ENCODE measurements around the gene CDT1.

The CDT1 gene

DNA sequence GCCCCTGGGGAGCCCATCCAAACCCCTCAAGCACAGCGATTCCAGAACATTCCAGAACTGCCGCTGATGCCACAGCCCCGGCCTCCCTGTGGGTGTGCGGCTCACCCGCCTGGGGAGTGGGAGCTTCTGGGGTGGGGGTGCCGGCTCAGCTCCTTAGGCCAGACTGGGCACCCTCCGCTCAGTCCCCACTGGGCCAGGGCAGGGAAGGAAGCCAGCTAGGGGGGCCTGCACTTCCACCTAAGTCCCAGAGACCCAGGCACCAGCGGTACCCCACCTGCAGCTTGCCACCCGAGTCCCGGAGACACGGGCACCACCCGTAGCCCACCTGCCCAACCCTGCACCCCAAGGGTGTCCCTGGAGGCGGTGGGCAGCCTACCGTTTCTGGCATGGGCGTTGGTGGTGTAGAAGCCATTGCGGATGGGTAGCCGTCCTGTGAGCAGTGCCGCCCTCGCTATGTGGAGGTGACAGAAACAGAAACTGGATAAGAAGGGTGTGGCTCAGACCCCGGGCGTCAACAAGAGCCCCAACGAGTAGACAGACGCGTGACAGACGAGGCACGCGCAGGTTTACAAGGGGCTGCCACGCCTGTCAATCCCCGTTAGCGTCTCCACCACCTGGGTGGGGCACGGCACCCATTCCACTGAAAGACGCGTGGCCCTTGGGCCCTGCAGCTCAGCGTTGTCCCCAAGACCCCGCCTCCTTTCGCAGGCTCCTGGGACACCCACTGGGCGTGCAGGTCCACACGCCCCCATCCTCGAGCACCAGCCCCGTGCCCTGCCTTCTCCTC is 38.1 kb downstream of the CDT1 start:
- no peak overlapping the region for H3K27ac ChIP-seq (ENCODE audit: low read depth, low read length, severe bottlenecking)
- WGBS, 2 experiments (ENCODE audit: insufficient coverage in 2 of 2): 92 to 95% methylated on average over 27 to 36 of the region's 40 CpGs

DNA sequence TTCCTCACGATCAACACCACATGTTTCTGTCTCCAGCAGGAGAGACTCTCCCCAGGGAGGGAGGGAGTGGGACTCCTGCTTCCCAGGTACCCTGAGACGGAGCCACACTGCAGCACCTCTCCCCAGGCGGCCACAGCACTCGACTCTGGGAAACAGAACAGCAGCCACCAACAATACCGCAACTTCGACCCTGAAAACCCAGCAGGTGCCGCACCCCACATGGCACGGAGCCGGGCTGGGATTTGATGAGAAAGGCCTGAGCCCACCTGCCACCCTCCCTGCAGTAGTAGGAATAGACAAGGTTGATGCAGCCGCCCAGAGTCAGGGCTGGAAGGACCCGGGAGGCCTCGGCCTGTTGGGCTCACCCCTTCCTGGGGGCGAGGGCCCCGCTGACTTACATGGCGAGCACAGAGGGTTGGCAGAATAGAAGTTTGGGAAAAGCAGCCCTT is 38.7 kb downstream of the CDT1 start:
- H3K4me3 ChIP-seq (ENCODE audit: extremely low read depth, insufficient read depth, low read length, poor library complexity, severe bottlenecking): no peak overlapping the region
- no peak overlapping the region for H3K27ac ChIP-seq (ENCODE audit: low read depth, low read length, severe bottlenecking)
- no peaks in the 10 kb centered on the region for H3K9me3 ChIP-seq (ENCODE audit: control insufficient read depth, low read length)
- H3K36me3 ChIP-seq (ENCODE audit: control insufficient read depth, insufficient read depth, low read length): peaks cover 22% of the 10 kb centered on the region
- 93 to 95% methylated on average over 12 to 14 of the region's 15 CpGs for WGBS, 2 experiments (ENCODE audit: insufficient coverage in 2 of 2)
- no peaks in the 10 kb centered on the region for H3K4me1 ChIP-seq (ENCODE audit: control insufficient read depth, insufficient read depth, low read length, poor library complexity, severe bottlenecking)

More for the DNA sequence above, 38.1 kb downstream of the CDT1 start:
- peaks cover 22% of the 10 kb centered on the region for H3K36me3 ChIP-seq (ENCODE audit: control insufficient read depth, insufficient read depth, low read length)
- H3K4me1 ChIP-seq (ENCODE audit: control insufficient read depth, insufficient read depth, low read length, poor library complexity, severe bottlenecking): no peaks in the 10 kb centered on the region
- H3K4me3 ChIP-seq (ENCODE audit: extremely low read depth, insufficient read depth, low read length, poor library complexity, severe bottlenecking): no peak overlapping the region
- no peaks in the 10 kb centered on the region for H3K9me3 ChIP-seq (ENCODE audit: control insufficient read depth, low read length)

DNA sequence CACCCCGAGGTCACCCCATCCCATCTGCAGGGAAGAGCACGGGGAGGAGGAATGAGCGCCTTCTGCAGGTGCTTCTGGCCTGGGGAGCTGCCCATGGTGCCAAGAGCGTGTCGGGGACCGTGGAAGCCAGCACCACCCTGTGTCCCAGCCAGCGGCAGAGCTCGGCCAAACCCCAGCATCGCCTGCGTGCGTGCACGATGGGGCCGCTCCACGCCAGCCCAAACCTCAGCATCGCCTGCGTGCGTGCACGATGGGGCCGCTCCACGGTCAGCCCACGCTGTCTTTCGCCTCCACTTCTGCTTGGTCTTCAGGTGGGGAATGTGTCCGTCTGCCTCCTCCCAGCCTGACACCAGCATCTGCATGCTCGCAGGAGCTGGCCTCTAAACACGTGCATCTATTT is 39.2 kb downstream of the CDT1 start:
- Histone ChIP-seq H3K36me3 (ENCODE audit: control insufficient read depth, insufficient read depth, low read length) (peaks cover 20% of the 10 kb centered on the region), H3K4me1 (ENCODE audit: control insufficient read depth, insufficient read depth, low read length, poor library complexity, severe bottlenecking) (no peaks in the 10 kb centered on the region), H3K4me3 (ENCODE audit: extremely low read depth, insufficient read depth, low read length, poor library complexity, severe bottlenecking) (no peak overlapping the region), H3K27ac (ENCODE audit: low read depth, low read length, severe bottlenecking) (no peak overlapping the region), H3K9me3 (ENCODE audit: control insufficient read depth, low read length) (no peaks in the 10 kb centered on the region)
- WGBS, 2 experiments (ENCODE audit: insufficient coverage in 2 of 2): 90 to 97% methylated on average over 24 to 25 of the region's 25 CpGs

DNA sequence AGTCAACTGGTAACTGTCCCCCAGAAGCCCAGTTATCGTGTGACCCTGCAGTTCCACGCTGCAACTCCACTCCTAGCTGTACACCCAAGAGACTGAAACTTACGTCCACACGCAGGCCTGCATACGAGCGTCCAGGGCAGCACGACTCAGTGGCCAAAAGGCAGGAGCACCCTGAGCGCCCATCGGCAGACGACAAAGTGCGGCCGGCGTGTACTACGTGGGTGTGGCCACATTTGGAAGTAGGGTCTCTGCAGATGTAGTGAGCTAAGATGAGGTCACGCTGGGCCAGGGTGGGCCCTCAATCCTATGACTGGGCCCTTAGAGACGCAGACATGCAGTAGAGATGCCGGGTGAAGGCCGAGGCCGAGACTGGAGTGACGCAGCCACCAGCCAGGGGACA is 39.7 kb downstream of the CDT1 start:
- Histone ChIP-seq H3K4me1 (ENCODE audit: control insufficient read depth, insufficient read depth, low read length, poor library complexity, severe bottlenecking) (no peaks in the 10 kb centered on the region), H3K9me3 (ENCODE audit: control insufficient read depth, low read length) (no peaks in the 10 kb centered on the region), H3K4me3 (ENCODE audit: extremely low read depth, insufficient read depth, low read length, poor library complexity, severe bottlenecking) (no peak overlapping the region), H3K36me3 (ENCODE audit: control insufficient read depth, insufficient read depth, low read length) (peaks cover 18% of the 10 kb centered on the region), H3K27ac (ENCODE audit: low read depth, low read length, severe bottlenecking) (no peak overlapping the region)
- 92 to 97% methylated on average over 20 of the region's 20 CpGs for WGBS, 2 experiments (ENCODE audit: insufficient coverage in 2 of 2)

DNA sequence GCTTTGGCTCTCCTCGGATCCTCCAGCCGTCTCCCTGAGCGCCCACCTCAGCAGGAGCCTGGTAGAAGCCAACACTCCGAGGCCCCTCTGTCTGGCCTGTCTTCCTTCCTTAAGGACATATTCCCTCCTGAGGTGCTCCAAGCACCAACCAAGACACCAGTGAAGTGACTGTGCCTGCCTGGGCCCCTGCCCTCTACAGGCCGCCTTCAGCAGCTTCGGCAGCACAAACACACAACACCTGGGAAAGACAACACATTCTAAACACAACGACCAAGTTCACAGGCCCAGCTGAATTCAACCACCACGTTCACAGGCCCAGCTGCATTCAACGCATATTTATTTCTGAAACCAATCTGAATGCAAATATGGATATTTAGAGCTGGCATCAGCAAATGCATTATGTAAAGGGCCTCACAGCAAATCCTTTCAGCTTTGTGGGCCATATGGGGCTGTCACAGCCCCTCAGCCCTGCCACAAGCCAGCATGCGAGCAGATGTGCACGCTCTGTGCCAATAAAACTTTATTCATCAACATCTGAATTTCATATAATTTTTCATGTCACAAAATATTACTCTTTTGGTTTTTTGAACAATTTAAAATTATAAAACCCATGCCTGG is 40.9 kb downstream of the CDT1 start:
- no peak overlapping the region for H3K27ac ChIP-seq (ENCODE audit: low read depth, low read length, severe bottlenecking)

GRCh38 chr16:88846088-88846487 is 42.5 kb downstream of the CDT1 start:
- H3K4me1 ChIP-seq (ENCODE audit: control insufficient read depth, insufficient read depth, low read length, poor library complexity, severe bottlenecking): no peaks in the 10 kb centered on the region
- H3K4me3 ChIP-seq (ENCODE audit: extremely low read depth, insufficient read depth, low read length, poor library complexity, severe bottlenecking): no peak overlapping the region
- no peaks in the 10 kb centered on the region for H3K9me3 ChIP-seq (ENCODE audit: control insufficient read depth, low read length)
- peaks cover 5% of the 10 kb centered on the region for H3K36me3 ChIP-seq (ENCODE audit: control insufficient read depth, insufficient read depth, low read length)
- no peak overlapping the region for H3K27ac ChIP-seq (ENCODE audit: low read depth, low read length, severe bottlenecking)
- WGBS, 2 experiments (ENCODE audit: insufficient coverage in 2 of 2): 95 to 98% methylated on average over 7 to 8 of the region's 9 CpGs

More for the DNA sequence above, 40.9 kb downstream of the CDT1 start:
- peaks cover 10% of the 10 kb centered on the region for H3K36me3 ChIP-seq (ENCODE audit: control insufficient read depth, insufficient read depth, low read length)
- H3K4me1 ChIP-seq (ENCODE audit: control insufficient read depth, insufficient read depth, low read length, poor library complexity, severe bottlenecking): no peaks in the 10 kb centered on the region
- H3K9me3 ChIP-seq (ENCODE audit: control insufficient read depth, low read length): no peaks in the 10 kb centered on the region
- WGBS, 2 experiments (ENCODE audit: insufficient coverage in 2 of 2): 81 to 85% methylated on average over 7 to 10 of the region's 11 CpGs
- H3K4me3 ChIP-seq (ENCODE audit: extremely low read depth, insufficient read depth, low read length, poor library complexity, severe bottlenecking): no peak overlapping the region

DNA sequence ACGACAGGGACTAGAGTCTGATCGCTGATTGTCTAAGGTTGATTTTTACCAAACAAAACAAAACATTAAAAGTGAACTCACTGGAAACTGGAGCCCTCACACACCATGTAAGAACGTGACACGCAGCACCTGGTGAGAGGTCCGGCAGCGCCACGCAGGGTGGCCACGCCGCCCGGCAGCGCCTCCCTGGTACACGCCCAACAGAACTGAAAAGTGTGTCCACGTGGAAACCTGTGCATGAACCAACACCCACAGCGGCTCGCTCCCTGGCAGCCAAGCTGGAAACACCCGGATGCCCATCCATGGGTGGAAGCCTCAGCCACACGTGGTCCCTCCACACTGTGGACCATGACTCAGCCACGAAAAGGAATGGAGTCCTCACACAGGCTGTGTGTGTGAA is 44.1 kb downstream of the CDT1 start:
- Histone ChIP-seq H3K4me1 (ENCODE audit: control insufficient read depth, insufficient read depth, low read length, poor library complexity, severe bottlenecking) (no peaks in the 10 kb centered on the region), H3K27ac (ENCODE audit: low read depth, low read length, severe bottlenecking) (no peak overlapping the region), H3K9me3 (ENCODE audit: control insufficient read depth, low read length) (no peaks in the 10 kb centered on the region), H3K36me3 (ENCODE audit: control insufficient read depth, insufficient read depth, low read length) (peaks cover 5% of the 10 kb centered on the region), H3K4me3 (ENCODE audit: extremely low read depth, insufficient read depth, low read length, poor library complexity, severe bottlenecking) (no peak overlapping the region)
- whole genome bisulfite sequencing, 2 experiments (ENCODE audit: insufficient coverage in 2 of 2): 92 to 96% methylated on average over 18 of the region's 18 CpGs

GRCh38 chr16:88848557-88848956 is 45.0 kb downstream of the CDT1 start:
- Histone ChIP-seq H3K27ac (ENCODE audit: low read depth, low read length, severe bottlenecking) (no peak overlapping the region), H3K4me1 (ENCODE audit: control insufficient read depth, insufficient read depth, low read length, poor library complexity, severe bottlenecking) (no peaks in the 10 kb centered on the region), H3K36me3 (ENCODE audit: control insufficient read depth, insufficient read depth, low read length) (peaks cover 5% of the 10 kb centered on the region), H3K9me3 (ENCODE audit: control insufficient read depth, low read length) (no peaks in the 10 kb centered on the region), H3K4me3 (ENCODE audit: extremely low read depth, insufficient read depth, low read length, poor library complexity, severe bottlenecking) (no peak overlapping the region)
- WGBS, 2 experiments (ENCODE audit: insufficient coverage in 2 of 2): 93 to 95% methylated on average over 21 of the region's 21 CpGs

DNA sequence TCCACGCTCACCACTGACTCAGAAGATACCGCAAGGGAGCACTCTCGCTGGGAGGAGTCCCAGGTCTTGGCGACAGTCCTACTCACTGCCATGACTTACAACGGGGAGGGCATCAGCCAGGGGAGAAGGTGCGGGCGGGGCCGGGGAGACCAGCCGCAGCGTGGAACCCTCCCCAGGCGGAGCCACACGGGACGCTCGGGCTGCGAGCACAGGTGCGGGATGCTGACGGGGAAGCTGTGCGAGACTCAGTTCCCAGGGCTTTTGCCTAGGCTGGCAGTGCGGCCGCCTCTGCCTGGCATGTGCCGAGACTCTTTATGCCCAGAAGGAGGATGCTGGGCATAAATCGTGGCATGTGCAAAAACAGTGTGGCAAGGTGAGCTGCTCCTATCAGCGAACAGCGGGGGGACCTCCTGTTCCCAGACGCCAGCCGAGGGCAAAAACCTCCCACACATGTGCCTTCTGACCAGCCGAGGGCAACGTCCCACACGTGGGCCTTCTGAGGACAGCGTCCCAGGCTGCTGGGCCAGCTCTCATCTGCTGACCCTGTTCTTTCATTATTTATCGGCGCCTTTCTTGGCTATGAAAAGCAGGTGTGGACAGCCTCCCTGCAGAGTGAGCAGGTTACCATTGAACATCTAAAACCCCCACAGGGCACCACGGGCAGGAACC is 47.1 kb downstream of the CDT1 start:
- H3K4me1 ChIP-seq (ENCODE audit: control insufficient read depth, insufficient read depth, low read length, poor library complexity, severe bottlenecking): peaks cover 2% of the 10 kb centered on the region
- no peak overlapping the region for H3K27ac ChIP-seq (ENCODE audit: low read depth, low read length, severe bottlenecking)
- 89 to 94% methylated on average over 31 of the region's 33 CpGs for WGBS, 2 experiments (ENCODE audit: insufficient coverage in 2 of 2)
- H3K36me3 ChIP-seq (ENCODE audit: control insufficient read depth, insufficient read depth, low read length): peaks cover 13% of the 10 kb centered on the region
- H3K4me3 ChIP-seq (ENCODE audit: extremely low read depth, insufficient read depth, low read length, poor library complexity, severe bottlenecking): no peak overlapping the region
- H3K9me3 ChIP-seq (ENCODE audit: control insufficient read depth, low read length): no peaks in the 10 kb centered on the region

DNA sequence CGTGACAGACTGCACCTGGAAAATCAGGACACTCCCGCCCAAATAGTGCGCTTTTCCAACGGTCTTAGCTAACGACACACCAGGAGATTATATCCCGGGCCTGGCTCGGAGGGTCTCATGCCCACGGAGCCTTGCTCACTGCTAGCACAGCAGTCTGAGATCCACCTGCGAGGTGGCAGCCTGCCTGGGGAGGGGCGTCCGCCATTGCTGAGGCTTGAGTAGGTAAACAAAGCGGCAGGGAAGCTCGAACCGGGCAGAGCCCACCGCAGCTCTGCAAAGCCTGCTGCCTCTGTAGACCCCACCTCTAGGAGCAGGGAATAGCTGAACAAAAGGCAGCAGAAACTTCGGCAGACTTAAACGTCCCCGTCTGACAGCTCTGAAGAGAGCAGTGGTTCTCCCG is 48.0 kb downstream of the CDT1 start:
- H3K9me3 ChIP-seq (ENCODE audit: control insufficient read depth, low read length): no peaks in the 10 kb centered on the region
- H3K27ac ChIP-seq (ENCODE audit: low read depth, low read length, severe bottlenecking): no peak overlapping the region
- peaks cover 5% of the 10 kb centered on the region for H3K4me1 ChIP-seq (ENCODE audit: control insufficient read depth, insufficient read depth, low read length, poor library complexity, severe bottlenecking)
- 95 to 99% methylated on average over 17 to 19 of the region's 19 CpGs for WGBS, 2 experiments (ENCODE audit: insufficient coverage in 2 of 2)
- H3K4me3 ChIP-seq (ENCODE audit: extremely low read depth, insufficient read depth, low read length, poor library complexity, severe bottlenecking): no peak overlapping the region
- H3K36me3 ChIP-seq (ENCODE audit: control insufficient read depth, insufficient read depth, low read length): peaks cover 13% of the 10 kb centered on the region

All from mesodermal cell (in vitro differentiated cells).